GM21381 (cell line): ENCODE data around the gene IGF2R.
"Not testable (repeated sequence)": the region's sequence is repeated elsewhere in the genome, so short reads cannot be mapped to it uniquely, and the experiment has no call there.

Experiments
- ATAC-seq: cut with Tn5 transposase; IDR thresholded peaks from one replicate; pipeline ENCODE4 v1.9.1; 2021; ENCODE audit warnings: mild to moderate bottlenecking, moderate library complexity; ENCODE audit not compliant: unreplicated experiment

Gene IGF2R

DNA sequence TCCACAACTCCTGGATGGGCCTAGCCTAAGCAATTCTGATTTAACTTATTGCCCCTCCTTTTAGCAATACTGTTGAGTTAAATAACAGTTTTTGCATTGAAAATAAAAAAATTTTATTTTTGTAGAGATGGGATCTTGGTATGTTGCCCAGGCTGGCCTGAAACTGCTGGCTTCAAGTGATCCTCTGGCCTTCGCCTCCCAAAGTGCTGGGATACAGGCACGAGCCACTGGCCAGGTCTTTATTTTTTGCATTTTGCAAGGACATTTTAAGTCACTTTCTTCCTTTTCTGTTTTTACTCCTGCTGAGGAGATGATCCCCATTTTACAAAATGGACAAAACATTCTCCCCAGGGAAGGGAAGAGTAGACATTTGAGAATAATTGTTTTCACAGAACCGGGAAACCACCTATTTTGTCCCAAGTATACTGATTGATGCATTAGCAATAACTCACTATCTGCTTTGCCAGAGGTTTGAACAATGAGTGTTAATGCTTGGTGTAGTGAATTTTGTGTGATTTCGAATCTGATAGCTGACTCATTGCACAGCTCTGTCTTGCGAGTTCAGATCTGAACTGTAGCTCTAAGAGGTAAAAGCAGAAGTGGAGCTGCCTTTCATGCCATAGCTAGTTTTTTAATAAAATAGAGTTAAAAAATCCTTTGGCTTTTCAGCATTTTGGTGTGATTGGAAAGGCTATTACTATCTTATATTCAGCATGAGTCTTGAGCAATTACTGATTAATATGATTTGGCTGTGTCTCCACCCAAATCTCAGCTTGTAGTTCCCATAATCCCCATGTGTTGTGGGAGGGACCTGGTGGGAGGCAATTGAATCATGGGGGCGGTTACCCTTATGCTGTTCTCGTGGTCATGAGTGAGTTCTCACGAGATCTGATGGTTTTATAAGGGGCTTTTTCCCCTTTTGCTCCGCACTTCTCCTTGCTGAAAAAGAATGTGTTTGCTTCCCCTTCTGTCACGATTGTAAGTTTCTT, 20.9 kb downstream of the IGF2R start:
- ATAC-seq: peak; percentile 79

- no peak for ATAC-seq
Measured at GRCh38 chr6:159992366-159992765, 23.5 kb downstream of the IGF2R start.

DNA sequence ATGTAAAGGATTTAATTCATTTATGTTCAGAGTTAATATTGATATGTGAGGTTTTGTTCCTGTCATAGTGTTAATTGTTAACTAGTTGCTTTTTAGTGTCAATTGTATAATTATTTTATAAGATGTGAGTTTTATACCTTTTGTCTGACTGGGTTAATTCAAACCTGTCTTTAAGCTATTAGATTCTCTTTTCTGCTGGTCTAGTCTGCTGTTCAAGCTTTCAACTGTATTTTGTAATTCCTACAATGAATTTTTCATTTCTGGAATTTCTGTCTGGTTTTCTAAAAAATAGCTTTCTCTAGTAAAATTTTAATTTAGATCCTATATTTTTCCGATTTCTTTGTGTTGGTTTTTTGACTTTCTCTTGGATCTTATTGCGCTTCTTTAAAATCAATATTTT, 26.5 kb downstream of the IGF2R start:
- ATAC-seq: no peak

DNA sequence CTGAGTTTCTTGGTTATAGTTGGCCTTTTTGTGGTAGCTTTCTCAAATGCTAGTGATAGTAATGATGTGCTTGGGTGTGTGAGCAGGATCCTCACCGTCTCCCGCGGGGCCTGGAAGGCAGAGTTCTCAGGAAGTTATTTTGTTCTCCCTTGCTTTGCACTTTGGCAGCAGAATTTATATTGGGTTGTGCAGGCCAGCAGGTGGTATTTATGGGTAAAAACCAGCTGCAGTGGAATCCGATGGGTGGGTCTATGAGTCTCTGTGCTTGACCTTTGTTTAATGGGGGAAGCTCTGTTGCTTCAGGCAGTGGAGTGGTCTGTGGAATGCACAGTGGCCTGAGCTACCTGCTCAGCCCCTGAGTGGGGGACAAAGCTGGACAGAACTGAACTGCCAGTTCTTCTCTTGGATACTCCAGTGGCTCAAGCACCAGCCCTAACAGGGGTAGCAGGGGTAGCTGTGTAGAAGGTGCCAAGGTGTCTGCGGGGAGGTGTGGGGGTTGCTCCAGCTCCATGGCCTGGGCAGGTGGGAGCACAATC, 27.3 kb downstream of the IGF2R start:
- ATAC-seq: no peak

DNA sequence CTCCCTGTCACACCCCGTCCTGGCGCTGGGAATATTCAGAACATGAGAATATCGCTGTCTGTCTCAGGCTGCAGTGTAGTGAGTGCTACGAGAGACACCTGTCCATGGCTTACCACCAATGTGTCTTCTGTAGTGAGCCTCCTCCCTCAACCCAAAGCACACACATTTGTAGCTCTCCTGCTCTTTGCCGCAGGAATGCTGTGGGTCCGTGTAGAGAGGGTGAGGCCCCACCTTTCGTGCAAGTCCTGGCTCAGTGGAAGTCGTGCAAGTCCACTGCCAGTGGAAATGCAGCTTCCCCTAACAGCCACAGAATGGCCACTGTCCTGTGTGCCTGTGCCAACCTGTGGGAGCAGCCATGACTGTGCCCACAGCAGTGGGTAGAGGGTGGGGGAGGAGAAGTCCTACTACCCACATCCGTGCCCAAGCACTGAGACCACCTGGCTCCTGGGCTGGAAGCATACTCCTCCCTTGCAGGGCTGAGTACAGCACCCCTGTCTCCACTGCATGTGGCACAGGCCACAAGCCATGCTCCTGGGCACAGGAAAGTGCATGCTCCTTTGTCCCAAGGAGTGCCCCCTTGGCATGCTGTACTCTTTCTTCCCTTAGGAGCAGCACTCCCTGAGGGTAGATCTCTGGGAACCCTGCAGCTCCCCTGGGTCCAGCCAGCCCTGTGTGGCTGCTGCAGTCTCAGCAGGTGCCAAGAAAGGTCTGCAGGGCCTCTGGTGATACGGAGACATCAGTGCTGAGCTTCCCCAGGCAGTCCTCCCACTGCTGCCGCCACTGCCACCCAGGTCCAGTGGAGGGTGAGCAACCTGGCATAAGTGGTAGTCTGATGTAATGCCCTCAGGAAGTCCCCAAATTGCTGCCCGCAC, 28.0 kb downstream of the IGF2R start:
- no peak for ATAC-seq

DNA sequence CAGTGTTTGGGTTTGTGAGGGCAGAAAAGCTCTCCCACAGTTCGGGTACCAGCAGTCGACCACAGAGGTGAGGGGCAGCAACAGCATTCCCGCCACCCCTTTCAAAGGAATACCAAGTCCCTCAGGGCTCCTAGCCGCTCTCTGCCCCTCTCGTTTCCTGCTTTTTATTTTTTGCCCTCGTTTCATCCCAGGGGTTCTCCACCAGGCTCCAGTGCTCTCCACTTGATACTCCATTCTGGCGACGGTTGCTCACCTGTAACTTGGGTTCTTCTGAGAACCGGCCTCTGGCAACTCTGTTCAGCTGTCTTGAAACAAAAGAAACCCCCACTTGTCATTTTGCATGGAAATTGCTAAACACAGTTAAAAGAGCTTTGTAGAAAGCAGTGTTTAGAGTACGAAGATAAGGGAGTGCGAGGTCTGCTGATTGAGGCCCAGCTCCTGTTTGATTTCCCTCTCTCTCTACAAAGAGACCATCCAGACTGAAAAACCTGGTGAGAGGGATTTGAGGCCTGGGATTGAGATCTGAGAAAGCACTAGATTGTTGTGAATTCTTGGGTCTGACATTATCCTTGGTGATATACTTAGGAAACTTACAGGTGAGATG, 28.7 kb downstream of the IGF2R start:
- no peak for ATAC-seq

DNA sequence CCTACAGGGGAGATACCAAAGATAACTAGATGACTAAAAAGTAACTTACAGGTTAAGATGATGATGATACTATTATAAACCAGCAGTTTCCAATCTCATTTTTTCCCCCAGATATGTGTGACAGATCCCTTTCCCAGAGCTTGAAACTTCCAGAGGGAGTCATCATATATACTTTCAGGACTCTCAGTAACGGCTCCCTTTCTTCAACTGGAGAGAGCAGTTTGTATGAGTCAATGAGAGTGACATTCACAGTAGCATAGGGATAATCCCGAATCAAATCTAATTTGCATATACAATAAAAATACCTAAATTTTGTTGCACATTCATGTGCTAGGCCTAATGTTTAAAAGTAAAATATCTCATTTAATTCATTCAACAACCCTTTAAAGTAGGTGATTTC, 29.7 kb downstream of the IGF2R start:
- ATAC-seq: no peak

GRCh38 chr6:159999240-159999671, 30.4 kb downstream of the IGF2R start:
- ATAC-seq: no peak

DNA sequence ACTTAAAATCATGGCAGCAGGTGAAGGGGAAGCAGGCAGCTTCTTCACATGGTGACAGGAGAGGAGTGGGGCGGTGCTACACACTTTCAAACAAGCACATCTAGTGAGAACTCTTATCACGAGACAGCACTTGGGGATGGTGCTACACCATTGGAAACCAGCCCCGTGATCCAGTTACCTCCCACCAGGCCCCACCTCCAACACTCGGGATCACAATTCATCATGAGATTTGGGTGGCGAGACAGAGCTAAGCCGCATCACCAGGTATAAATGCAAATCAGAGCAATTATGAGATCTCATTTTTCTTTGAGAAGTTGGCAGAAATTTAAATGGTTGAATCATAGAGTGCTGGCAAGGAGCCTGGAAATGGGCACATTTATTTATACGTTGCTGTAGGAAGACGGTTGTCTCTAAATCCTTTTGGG, 31.4 kb downstream of the IGF2R start:
- no peak for ATAC-seq

GRCh38 chr6:160000893-160001427, 32.1 kb downstream of the IGF2R start:
- ATAC-seq: not testable (repeated sequence)

DNA sequence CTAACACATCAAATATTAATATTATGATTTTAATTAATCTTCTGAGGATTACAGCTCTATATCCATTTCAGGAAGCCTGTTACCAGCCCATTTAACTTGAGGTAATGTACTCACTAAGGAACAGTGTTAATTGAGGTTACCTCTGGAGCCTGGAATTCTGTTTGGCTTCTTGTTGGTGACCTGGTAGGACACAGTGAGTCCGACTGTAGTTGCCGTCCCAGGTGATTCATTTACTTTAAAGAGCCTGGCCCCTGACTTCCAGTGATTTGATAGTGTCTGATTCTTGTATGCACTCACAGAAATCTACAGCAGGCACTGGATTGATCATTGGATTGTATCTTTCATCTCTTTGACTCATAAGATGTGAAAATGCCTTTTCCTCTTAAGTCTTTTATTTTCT, 34.0 kb downstream of the IGF2R start:
- ATAC-seq: no peak

GRCh38 chr6:160004018-160004417, 35.1 kb downstream of the IGF2R start:
- ATAC-seq: no peak

DNA sequence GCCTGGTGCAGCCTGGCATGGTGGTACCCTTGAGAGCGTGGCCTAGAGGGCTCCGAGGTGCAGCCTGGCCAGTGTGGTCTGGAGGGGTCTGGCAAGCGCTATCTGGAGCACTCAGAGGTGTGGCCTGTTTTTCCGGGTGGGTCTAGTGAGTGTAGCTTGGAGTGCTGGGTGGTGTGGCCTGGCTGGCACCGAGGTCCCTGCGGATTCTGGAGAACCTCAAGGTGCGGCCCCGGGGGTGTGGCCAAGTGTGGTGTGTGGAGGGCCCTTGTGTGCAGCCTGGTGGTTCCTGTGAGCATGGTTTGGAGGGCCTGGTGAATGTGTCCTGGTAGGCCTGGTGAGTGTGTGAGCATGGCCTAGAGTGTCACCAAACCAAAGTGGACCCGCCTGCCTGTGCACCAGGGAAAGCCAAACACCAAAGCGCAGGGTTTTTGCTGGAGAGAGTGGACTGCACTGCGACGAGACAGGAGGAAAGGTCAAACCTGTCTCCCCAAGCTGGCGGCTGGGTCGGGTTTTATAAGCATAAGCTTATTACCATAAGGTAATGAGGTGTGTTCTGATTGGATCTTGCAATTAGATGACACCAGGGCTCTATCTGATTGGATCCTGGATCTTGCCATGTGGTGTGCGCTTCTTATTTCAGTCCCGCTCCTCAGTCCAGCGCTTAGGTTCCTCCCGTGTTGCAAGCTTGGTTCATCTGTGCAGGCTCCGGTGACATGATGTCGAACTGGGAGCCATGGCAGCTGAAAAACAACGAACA, 35.7 kb downstream of the IGF2R start:
- no peak for ATAC-seq

DNA sequence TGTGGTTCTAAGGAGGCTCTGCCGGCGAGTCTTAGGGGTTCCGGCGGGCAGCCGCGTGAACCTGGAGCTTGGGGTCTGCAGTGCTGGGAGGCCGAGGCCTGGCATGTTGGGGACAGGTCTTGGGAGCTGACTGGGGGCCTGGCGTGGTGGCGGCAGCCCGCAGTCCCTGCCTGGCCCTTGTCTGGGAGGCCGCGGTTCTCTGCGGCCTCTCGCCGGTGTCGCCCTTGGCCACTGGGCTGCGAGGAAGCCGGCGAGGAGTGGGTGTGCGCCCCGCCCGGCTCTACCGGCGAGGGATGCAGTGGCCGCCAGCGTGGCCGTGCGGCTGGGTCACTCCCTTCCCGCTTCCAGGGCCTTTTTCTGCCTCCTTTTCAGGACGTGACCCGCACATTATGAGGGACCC, 36.3 kb downstream of the IGF2R start:
- no peak for ATAC-seq

- ATAC-seq: no peak
Measured at GRCh38 chr6:160005861-160006540, 37.1 kb downstream of the IGF2R start.

DNA sequence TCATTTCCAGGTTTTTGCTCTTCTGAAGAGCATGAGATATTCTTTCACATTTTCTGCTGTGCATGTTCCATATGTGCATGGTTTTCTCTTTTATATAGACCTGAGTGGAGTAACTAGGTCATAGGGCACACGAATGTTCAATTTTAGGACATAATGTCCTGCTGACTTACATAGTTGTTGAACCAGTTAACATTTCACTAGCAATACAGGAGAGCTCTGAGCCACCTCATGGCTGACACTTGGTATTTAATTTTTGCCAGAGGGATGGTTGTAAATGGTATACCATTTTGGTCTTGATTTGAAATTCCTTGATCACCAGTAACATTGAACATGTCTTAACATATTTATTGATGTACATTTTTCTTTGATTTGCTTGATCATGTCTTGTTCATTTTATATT, 38.3 kb downstream of the IGF2R start:
- ATAC-seq: no peak

DNA sequence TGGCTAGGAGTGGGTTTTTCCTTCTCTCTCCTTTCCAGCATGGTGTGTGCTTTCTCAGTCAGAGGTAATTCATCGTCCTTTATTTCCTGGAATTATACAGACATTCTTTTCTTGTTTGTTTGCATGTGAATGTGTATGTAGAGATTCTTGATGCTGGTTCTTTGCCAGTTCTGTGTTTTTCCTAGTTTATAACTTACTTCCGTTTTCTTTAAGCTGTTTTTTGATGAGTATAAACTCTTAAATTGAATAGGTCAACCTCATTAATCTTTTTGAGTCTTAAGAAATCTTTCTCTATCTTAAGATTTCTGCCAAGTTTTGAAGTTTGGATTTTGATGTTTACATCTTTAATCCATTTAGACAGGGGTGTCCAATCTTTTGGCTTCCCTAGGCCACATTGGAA, 38.7 kb downstream of the IGF2R start:
- ATAC-seq: no peak

DNA sequence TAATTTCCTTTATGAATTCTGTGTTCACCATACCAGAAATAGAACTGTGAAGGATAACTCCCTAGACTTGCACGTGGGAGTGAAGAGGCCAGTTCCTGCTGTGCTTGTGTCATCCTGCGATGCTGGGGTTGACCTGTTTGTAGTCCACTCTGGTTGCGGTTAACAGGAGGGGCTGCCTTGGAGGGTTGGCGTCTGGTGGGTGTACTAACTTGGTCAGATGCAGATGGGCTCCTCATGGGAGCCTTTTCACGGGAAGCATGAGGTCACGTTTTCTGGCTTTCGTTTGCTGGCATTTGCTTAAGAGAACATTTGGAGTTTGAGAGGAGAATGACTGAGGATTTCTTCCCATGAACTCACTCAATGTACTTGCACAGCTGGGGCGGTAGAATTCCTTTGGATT, 41.2 kb downstream of the IGF2R start:
- no peak for ATAC-seq
